PC-9 (cell line): Measurements from ENCODE around the gene PSKH1.

Source experiments
- EZH2 ChIP-seq: fragments of 200-600 bp; sonication (generic); IDR thresholded peaks from 2 replicates; pipeline ENCODE4 v1.8.0; 2017; ENCODE audit warnings: antibody characterized with exemption, low read depth
- TF ChIP-seq, protein P1 (sequence below): fragments of 200-600 bp; sonication (generic); conservative IDR thresholded peaks from 2 replicates; pipeline ENCODE4 v1.6.1; 2017; ENCODE audit warnings: mixed run types, antibody characterized with exemption, mild to moderate bottlenecking, moderate library complexity

DNA sequence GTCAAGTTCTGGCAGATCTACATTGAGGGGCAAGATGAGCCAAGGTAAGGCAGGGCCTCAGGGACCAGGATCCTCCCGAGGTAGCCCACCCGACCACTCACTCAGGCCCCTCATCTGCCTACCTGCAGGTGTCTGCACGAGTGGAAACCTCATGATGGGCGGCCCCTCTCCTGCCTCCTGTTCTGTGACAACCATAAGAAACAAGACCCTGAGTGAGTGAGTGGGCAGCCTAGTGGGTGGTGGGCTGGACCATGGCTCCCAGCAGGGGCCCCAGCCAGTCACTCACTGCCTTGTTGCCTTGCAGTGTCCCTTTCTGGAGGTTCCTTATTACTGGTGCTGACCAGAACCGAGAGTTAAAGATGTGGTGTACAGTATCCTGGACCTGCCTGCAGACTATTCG lies 14.8 kb upstream of the PSKH1 start:
- TF ChIP-seq, protein P1, sequence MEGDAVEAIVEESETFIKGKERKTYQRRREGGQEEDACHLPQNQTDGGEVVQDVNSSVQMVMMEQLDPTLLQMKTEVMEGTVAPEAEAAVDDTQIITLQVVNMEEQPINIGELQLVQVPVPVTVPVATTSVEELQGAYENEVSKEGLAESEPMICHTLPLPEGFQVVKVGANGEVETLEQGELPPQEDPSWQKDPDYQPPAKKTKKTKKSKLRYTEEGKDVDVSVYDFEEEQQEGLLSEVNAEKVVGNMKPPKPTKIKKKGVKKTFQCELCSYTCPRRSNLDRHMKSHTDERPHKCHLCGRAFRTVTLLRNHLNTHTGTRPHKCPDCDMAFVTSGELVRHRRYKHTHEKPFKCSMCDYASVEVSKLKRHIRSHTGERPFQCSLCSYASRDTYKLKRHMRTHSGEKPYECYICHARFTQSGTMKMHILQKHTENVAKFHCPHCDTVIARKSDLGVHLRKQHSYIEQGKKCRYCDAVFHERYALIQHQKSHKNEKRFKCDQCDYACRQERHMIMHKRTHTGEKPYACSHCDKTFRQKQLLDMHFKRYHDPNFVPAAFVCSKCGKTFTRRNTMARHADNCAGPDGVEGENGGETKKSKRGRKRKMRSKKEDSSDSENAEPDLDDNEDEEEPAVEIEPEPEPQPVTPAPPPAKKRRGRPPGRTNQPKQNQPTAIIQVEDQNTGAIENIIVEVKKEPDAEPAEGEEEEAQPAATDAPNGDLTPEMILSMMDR, result no peak
- no peak for TF ChIP-seq EZH2
